Cardiac muscle cell (in vitro differentiated cells and primary cell): ENCODE data around the gene NAT9. TPM values are rescaled to one million over a fixed set of nuclear protein-coding genes. Genes with fewer than 3 reads are reported as not detected.
A peak's percentile ranks its signal among the peaks of the same experiment; 100 is the strongest.

Experiments
- DNase-seq, 2 donors: peaks; one replicate each; pipeline versions ENCODE4 v3.0.0 to v3.0.0-alpha.2; 2010 to 2017; ENCODE audit warnings: low read depth in 1 of 2, low spot score in 1 of 2
- H3K27ac ChIP-seq: fragments of 200-600 bp; sonication (generic); 2 replicates; pipeline ENCODE4 v1.5.1; 2016
- H3K27me3 ChIP-seq: fragments of 200-600 bp; sonication (generic); 2 replicates; pipeline ENCODE4 v1.6.0; 2016; ENCODE audit warnings: control low read depth
- H3K36me3 ChIP-seq: fragments of 200-600 bp; sonication (generic); 2 replicates; pipeline ENCODE4 v1.5.1; 2016; ENCODE audit warnings: control low read depth
- H3K4me1 ChIP-seq: fragments of 200-600 bp; sonication (generic); 2 replicates; pipeline ENCODE4 v1.8.1; 2017; ENCODE audit warnings: low read depth, mild to moderate bottlenecking, mixed run types
- H3K4me3 ChIP-seq: fragments of 200-600 bp; sonication (generic); 2 replicates; pipeline ENCODE4 v1.5.1; 2016; ENCODE audit warnings: mild to moderate bottlenecking
- H3K9me3 ChIP-seq: fragments of 200-600 bp; sonication (generic); 2 replicates; pipeline ENCODE4 v1.5.1; 2017; ENCODE audit warnings: low read depth, mild to moderate bottlenecking, control low read depth
- CTCF ChIP-seq: IDR thresholded peaks from 2 replicates; pipeline ENCODE4 v1.5.1; 2012; ENCODE audit warnings: low read depth, mild to moderate bottlenecking, low read length
- polyA plus RNA-seq: library from polyadenylated mRNA; unstranded; fragments of >200 nt; fragmentation: Nextera tagmentation; extraction: Ambion mirVana; gene quantifications from 2 replicates; pipeline ENCODE4 v1.2.1, GENCODE V29; 2016
- total RNA-seq: library from RNA; depleted of rRNA; stranded (reverse); fragments of >200 nt; gene quantifications from 2 replicates; pipeline ENCODE4 v1.2.3, GENCODE V29; 2016

Gene NAT9
- total and polyA plus RNA-seq, 2 experiments from 2014 or later, result 56.2 to 73.1 TPM

GRCh38 chr17:74750039-74750326, 26.2 kb downstream of the NAT9 start:
- H3K4me1 ChIP-seq, result peaks cover 36% of the 10 kb centered on the region
- H3K36me3 ChIP-seq, result no peaks in the 10 kb centered on the region
- no peaks in the 10 kb centered on the region for H3K9me3 ChIP-seq
- TF ChIP-seq CTCF, result no peak
- H3K4me3 ChIP-seq, result peak overlapping the region; percentile 67
- no peak for DNase-seq
- H3K27me3 ChIP-seq, result no peaks in the 10 kb centered on the region
- H3K27ac ChIP-seq, result no peak overlapping the region

- Histone ChIP-seq H3K4me3 (peak overlapping the region; percentile 67), H3K9me3 (no peaks in the 10 kb centered on the region), H3K27ac (no peak overlapping the region), H3K4me1 (peaks cover 39% of the 10 kb centered on the region), H3K36me3 (no peaks in the 10 kb centered on the region), H3K27me3 (no peaks in the 10 kb centered on the region)
- no peak for TF ChIP-seq CTCF
- peak in 1 of 2 donors; percentile 41 for DNase-seq
Observed at GRCh38 chr17:74749279-74750038, 26.7 kb downstream of the NAT9 start.

GRCh38 chr17:74748529-74749278, 27.4 kb downstream of the NAT9 start, which contains the start of gene NHERF1:
Gene NHERF1 (plus strand): TSS chr17:74748628. CDS start chr17:74748847, 219 bp downstream.
- peaks cover 39% of the 10 kb centered on the region for H3K4me1 ChIP-seq
- peak; percentile 94 to 98 for DNase-seq
- H3K27me3 ChIP-seq, result no peaks in the 10 kb centered on the region
- TF ChIP-seq CTCF, result no peak
- H3K36me3 ChIP-seq, result no peaks in the 10 kb centered on the region
- H3K4me3 ChIP-seq, result peak within 1 kb of the TSS; percentile 67
- no peaks in the 10 kb centered on the region for H3K9me3 ChIP-seq
- peak within 1 kb of the TSS; percentile 86 for H3K27ac ChIP-seq

DNA sequence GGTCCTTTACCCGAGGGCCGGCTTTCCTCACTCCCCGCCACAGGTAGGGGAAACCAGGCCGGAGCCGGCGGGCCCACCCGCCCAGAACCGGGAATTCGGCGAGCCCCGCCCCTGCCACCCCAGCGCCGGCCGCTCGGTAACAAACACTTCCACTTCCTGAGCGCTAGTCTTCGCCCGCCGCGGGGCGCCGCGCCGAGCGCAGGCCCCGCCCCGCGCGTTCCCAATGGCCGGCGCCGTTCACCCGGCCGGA, 27.9 kb downstream of the NAT9 start:
- Histone ChIP-seq H3K27ac (no peak overlapping the region), H3K4me3 (peak overlapping the region; percentile 67), H3K9me3 (no peaks in the 10 kb centered on the region), H3K4me1 (peaks cover 39% of the 10 kb centered on the region), H3K36me3 (no peaks in the 10 kb centered on the region), H3K27me3 (no peaks in the 10 kb centered on the region)
- DNase-seq, result no peak
- TF ChIP-seq CTCF, result no peak

GRCh38 chr17:74746922-74747321, 29.2 kb downstream of the NAT9 start:
- Histone ChIP-seq H3K9me3 (no peaks in the 10 kb centered on the region), H3K27me3 (no peaks in the 10 kb centered on the region), H3K4me1 (peaks cover 39% of the 10 kb centered on the region), H3K27ac (peak overlapping the region; percentile 86), H3K4me3 (no peak overlapping the region), H3K36me3 (no peaks in the 10 kb centered on the region)
- DNase-seq, result peak; percentile 48 to 53
- no peak for TF ChIP-seq CTCF
